Neural crest cell (in vitro differentiated cells): ENCODE measurements around the gene UPK1B. TPM values are rescaled to one million over a fixed set of nuclear protein-coding genes. Genes with fewer than 3 reads are reported as not detected.

ENCODE experiments used
- DNase-seq: peaks from one replicate; pipeline ENCODE4 v3.0.0; 2021; ENCODE audit warnings: low read depth, mixed read lengths, low spot score
- H3K27ac Mint-ChIP-seq: one replicate; pipeline ENCODE4 v1.8.0; 2021; ENCODE audit warnings: mild to moderate bottlenecking, mixed read lengths; ENCODE audit not compliant: unreplicated experiment
- H3K27me3 Mint-ChIP-seq: 2 replicates; pipeline ENCODE4 v1.8.0; 2021; ENCODE audit warnings: low read depth, mild to moderate bottlenecking, mixed read lengths
- H3K36me3 Mint-ChIP-seq: 2 replicates; pipeline ENCODE4 v1.8.0; 2021; ENCODE audit warnings: low read depth, mild to moderate bottlenecking, mixed read lengths
- H3K4me1 Mint-ChIP-seq: 2 replicates; pipeline ENCODE4 v1.8.0; 2021; ENCODE audit warnings: mixed read lengths
- H3K4me3 Mint-ChIP-seq: one replicate; pipeline ENCODE4 v1.8.0; 2021; ENCODE audit warnings: mild to moderate bottlenecking, mixed read lengths
- H3K9me3 Mint-ChIP-seq: 2 replicates; pipeline ENCODE4 v1.8.0; 2021; ENCODE audit warnings: mixed read lengths
- CTCF ChIP-seq: fragments of 200-600 bp; sonication (generic); conservative IDR thresholded peaks from 2 replicates; pipeline ENCODE4 v1.5.0; 2021; ENCODE audit warnings: antibody characterized with exemption, mild to moderate bottlenecking
- total RNA-seq: library from RNA; stranded (reverse); gene quantifications from 2 replicates; pipeline ENCODE4 v1.2.1, GENCODE V29; 2021

Gene UPK1B
- total RNA-seq, 1 donor from 2014 or later: not detected

- no peak for DNase-seq
- Mint-ChIP-seq H3K27ac (no peak overlapping the region), H3K36me3 (peaks cover 16% of the 10 kb centered on the region)
These were observed 34.1 kb downstream of the UPK1B start for GRCh38 chr3:119207512-119207875.

GRCh38 chr3:119211193-119211592 lies 37.8 kb downstream of the UPK1B start:
- DNase-seq: no peak
- Mint-ChIP-seq H3K36me3 (peaks cover 29% of the 10 kb centered on the region), H3K9me3 (no peaks in the 10 kb centered on the region), H3K4me1 (no peaks in the 10 kb centered on the region), H3K4me3 (no peak overlapping the region), H3K27me3 (no peaks in the 10 kb centered on the region), H3K27ac (no peak overlapping the region)
- no peak for TF ChIP-seq CTCF

More at GRCh38 chr3:119207512-119207875, 34.1 kb downstream of the UPK1B start:
- Mint-ChIP-seq H3K4me1 (no peaks in the 10 kb centered on the region), H3K4me3 (no peak overlapping the region), H3K27me3 (no peaks in the 10 kb centered on the region), H3K9me3 (peaks cover 2% of the 10 kb centered on the region)
- TF ChIP-seq CTCF: no peak

GRCh38 chr3:119211803-119212202 lies 38.4 kb downstream of the UPK1B start:
- Mint-ChIP-seq H3K27ac (no peak overlapping the region), H3K36me3 (peaks cover 29% of the 10 kb centered on the region), H3K4me3 (no peak overlapping the region), H3K4me1 (no peaks in the 10 kb centered on the region), H3K27me3 (no peaks in the 10 kb centered on the region), H3K9me3 (no peaks in the 10 kb centered on the region)
- no peak for TF ChIP-seq CTCF
- no peak for DNase-seq

GRCh38 chr3:119219069-119219468 lies 45.7 kb downstream of the UPK1B start:
- DNase-seq: no peak
- TF ChIP-seq CTCF: no peak
- no peaks in the 10 kb centered on the region for H3K9me3 Mint-ChIP-seq
- no peaks in the 10 kb centered on the region for H3K4me1 Mint-ChIP-seq
- H3K36me3 Mint-ChIP-seq: peaks cover 15% of the 10 kb centered on the region
- no peaks in the 10 kb centered on the region for H3K27me3 Mint-ChIP-seq
- H3K4me3 Mint-ChIP-seq: no peak overlapping the region
- H3K27ac Mint-ChIP-seq: no peak overlapping the region

- Mint-ChIP-seq H3K27ac (no peak overlapping the region), H3K4me3 (no peak overlapping the region), H3K36me3 (peaks cover 12% of the 10 kb centered on the region), H3K4me1 (no peaks in the 10 kb centered on the region), H3K9me3 (no peaks in the 10 kb centered on the region), H3K27me3 (no peaks in the 10 kb centered on the region)
- no peak for TF ChIP-seq CTCF
- no peak for DNase-seq
These were observed 46.8 kb downstream of the UPK1B start for GRCh38 chr3:119220198-119220597.
